HepG2 (cell line): Measurements from ENCODE around the gene CDS1. TPM values are rescaled to one million over a fixed set of nuclear protein-coding genes. Genes with fewer than 3 reads are reported as not detected.

Experiments used
- ATAC-seq: fragments of 200-7000 bp; cut with Tn5 transposase; 3 replicates; pipeline ENCODE4 v1.9.1; 2020; ENCODE audit warnings: mild to moderate bottlenecking, moderate library complexity
- BruUV-seq: library from RNA; stranded (reverse); fragments of 400-500 nt; replicated peaks from 2 replicates; lab custom pipeline; 2021; lab: Mats Ljungman, UMichigan
- CTCF ChIA-PET: fragments of 300-600 bp; formaldehyde crosslinking; extraction: SDS; loops from one replicate; lab custom pipeline; 2021; ENCODE audit warnings: low total read pairs, inconsistent platforms, low intra/inter-chr PET ratio; lab: Yijun Ruan, JAX
- POLR2A ChIA-PET: fragments of 350-600 bp; sonication (Branson Sonifier 250); formaldehyde crosslinking; loops from one replicate; lab custom pipeline; 2020; ENCODE audit warnings: antibody characterized with exemption, inconsistent platforms; lab: Yijun Ruan, JAX
- DNase-seq: peaks from one replicate; pipeline ENCODE4 v3.0.0-alpha.2; 2015; ENCODE audit warnings: low spot score
- FAIRE-seq: peaks from 3 replicates; lab custom pipeline; 2011; peaks lifted over from hg19 to GRCh38; lab: Jason Lieb, UNC
- H2AFZ ChIP-seq: one replicate; pipeline ENCODE4 v1.6.1; 2011; ENCODE audit warnings: low read length, inconsistent platforms
- H3K27ac ChIP-seq: fragments of 300-600 bp; 3 replicates; pipeline ENCODE4 v1.8.0; 2011; ENCODE audit warnings: mixed run types, mild to moderate bottlenecking, mixed read lengths, low read length, inconsistent platforms; ENCODE audit not compliant: insufficient read depth; ENCODE audit errors: extremely low read length
- H3K27me3 ChIP-seq, 2 experiments: fragments of 200-600 bp in 1 of 2; 2 replicates in 1 of 2; 3 replicates in 1 of 2; pipeline versions ENCODE4 v1.6.0 to v1.8.0; 2011; ENCODE audit warnings: low read length in 2 of 2, mild to moderate bottlenecking in 2 of 2, moderate library complexity in 2 of 2, inconsistent platforms in 1 of 2; ENCODE audit not compliant: insufficient read depth in 2 of 2, control insufficient read depth in 1 of 2
- H3K36me3 ChIP-seq, 2 experiments: fragments of 200-600 bp in 1 of 2; replicated peaks in 1 of 2; 2 replicates in 1 of 2; 3 replicates in 1 of 2; pipeline versions ENCODE4 v1.5.1 to v1.8.0; 2011; ENCODE audit warnings: low read length in 2 of 2, inconsistent platforms in 1 of 2; ENCODE audit not compliant: insufficient read depth in 2 of 2, control insufficient read depth in 1 of 2
- H3K4me1 ChIP-seq: 2 replicates; pipeline ENCODE4 v1.5.1; 2012; ENCODE audit warnings: low read length, inconsistent platforms; ENCODE audit not compliant: insufficient read depth
- H3K4me2 ChIP-seq: 2 replicates; pipeline ENCODE4 v1.6.0; 2011; ENCODE audit warnings: low read depth, low read length, inconsistent platforms
- H3K4me3 ChIP-seq, 3 experiments: fragments of 200-600 bp in 1 of 3; sonication (generic), shearing (Covaris generic) in 1 of 3; replicated peaks in 1 of 3; 2 replicates each; pipeline ENCODE4 v1.5.1; 2011 to 2016; ENCODE audit warnings: low read length in 3 of 3, inconsistent platforms in 2 of 3, low read depth in 2 of 3, mild to moderate bottlenecking in 2 of 3, control low read depth in 1 of 3, mixed read lengths in 1 of 3; ENCODE audit not compliant: insufficient read depth in 1 of 3
- H3K79me2 ChIP-seq: one replicate; pipeline ENCODE4 v1.6.1; 2011; ENCODE audit warnings: low read length, inconsistent platforms; ENCODE audit not compliant: insufficient read depth
- H3K9ac ChIP-seq: 2 replicates; pipeline ENCODE4 v1.6.0; 2011; ENCODE audit warnings: mild to moderate bottlenecking, low read depth, low read length, inconsistent platforms; ENCODE audit not compliant: insufficient read depth
- H3K9me3 ChIP-seq: 2 replicates; pipeline ENCODE4 v1.5.1; 2012; ENCODE audit warnings: mild to moderate bottlenecking, low read length
- H4K20me1 ChIP-seq: 2 replicates; pipeline ENCODE4 v1.6.0; 2011; ENCODE audit warnings: inconsistent platforms, mild to moderate bottlenecking, low read length, moderate library complexity; ENCODE audit not compliant: insufficient read depth
- BRCA1 ChIP-seq: sonication (generic); formaldehyde crosslinking; IDR thresholded peaks from 2 replicates; pipeline ENCODE4 v1.4.0; 2020; ENCODE audit warnings: missing genetic modification reagents
- GTF2F1 ChIP-seq: fragments of 150-350 bp; IDR thresholded peaks from 2 replicates; pipeline ENCODE4 v1.6.1; 2014; ENCODE audit warnings: low read length
- KDM2A ChIP-seq: sonication (generic); formaldehyde crosslinking; IDR thresholded peaks from 2 replicates; pipeline ENCODE4 v1.4.0; 2020; ENCODE audit warnings: low read depth, missing genetic modification reagents, borderline replicate concordance
- PHF8 ChIP-seq: sonication (generic); formaldehyde crosslinking; IDR thresholded peaks from 2 replicates; pipeline ENCODE4 v1.5.0; 2020; ENCODE audit warnings: missing genetic modification reagents
- REPIN1 ChIP-seq: sonication (generic); formaldehyde crosslinking; IDR thresholded peaks from 2 replicates; pipeline ENCODE4 v1.8.0; 2022; ENCODE audit warnings: missing genetic modification reagents, low read depth, mild to moderate bottlenecking, borderline replicate concordance
- RNF219 ChIP-seq: sonication (generic); formaldehyde crosslinking; IDR thresholded peaks from 2 replicates; pipeline ENCODE4 v1.5.0; 2020; ENCODE audit warnings: mild to moderate bottlenecking, missing genetic modification reagents
- SRY ChIP-seq: sonication (generic); formaldehyde crosslinking; IDR thresholded peaks from 2 replicates; pipeline ENCODE4 v1.8.0; 2022; ENCODE audit warnings: mild to moderate bottlenecking, missing genetic modification reagents
- ZNF281 ChIP-seq: sonication (generic); formaldehyde crosslinking; IDR thresholded peaks from 2 replicates; pipeline ENCODE4 v1.4.0; 2020; ENCODE audit warnings: missing genetic modification reagents, borderline replicate concordance
- ZNF329 ChIP-seq: sonication (generic); formaldehyde crosslinking; IDR thresholded peaks from 2 replicates; pipeline ENCODE4 v1.9.0; 2021; ENCODE audit warnings: low read depth, mild to moderate bottlenecking, missing genetic modification reagents
- ZNF512 ChIP-seq: sonication (generic); formaldehyde crosslinking; IDR thresholded peaks from 2 replicates; pipeline ENCODE4 v1.4.0; 2020; ENCODE audit warnings: mild to moderate bottlenecking, missing genetic modification reagents
- ZNF644 ChIP-seq: IDR thresholded peaks from 2 replicates; pipeline ENCODE4 v1.6.1; 2016; ENCODE audit warnings: low read depth
- ZNF724P ChIP-seq: sonication (generic); formaldehyde crosslinking; IDR thresholded peaks from 2 replicates; pipeline ENCODE4 v1.8.0; 2022; ENCODE audit warnings: missing genetic modification reagents, borderline replicate concordance
- WGBS: methylation state at CpG from one replicate; pipeline ENCODE4 v1.1.6; 2017; ENCODE audit warnings: low lambda C conversion rate; 5-methylcytosine and 5-hydroxymethylcytosine counted together
- in situ Hi-C: cut with HindIII; loops from 2 replicates; pipeline ENCODE4 v1.10.0; 2017; ENCODE audit warnings: low pct_unique_long_range_greater_than_20kb; ENCODE audit not compliant: extremely low pct_ligation_motif_present
- intact Hi-C: fragments of 100-400 bp; cut with micrococcal nuclease; formaldehyde crosslinking; loops from one replicate; pipeline ENCODE4 v1.10.0; 2022; ENCODE audit not compliant: unreplicated experiment
- polyA plus RNA-seq, 8 experiments: library from polyadenylated mRNA; depleted of rRNA in 3 of 8; stranded (reverse) in 7 of 8; unstranded in 1 of 8; fragments of >200 nt; fragmentation: Illumina TruSeq in 4 of 8; extraction: Trizol in 4 of 8; gene quantifications; 2 replicates each; pipeline versions ENCODE4 v1.2.1 to v1.2.3, GENCODE V29; 2011 to 2016; ENCODE audit warnings: low read depth in 4 of 8, missing spikeins in 1 of 8, mixed read lengths in 1 of 8; ENCODE audit not compliant: insufficient read depth in 1 of 8
- total RNA-seq, 5 experiments: library from RNA; depleted of rRNA; stranded (reverse); fragments of >200 nt; fragmentation: Illumina TruSeq; extraction: Trizol; gene quantifications; 2 replicates each; pipeline ENCODE4 v1.2.3, GENCODE V29; 2016; ENCODE audit warnings: low read depth in 1 of 5

CDS1 gene
- total and polyA plus RNA-seq, 2 of the 13 experiments (the other 11 are each of a cell fraction or from before 2014, with no cell fraction given) = 2.1 to 3.2 TPM

GRCh38 chr4:84606645-84607044 is 23.7 kb downstream of the CDS1 start:
- 96% methylated on average over 1 of the region's 1 CpG for WGBS
- ChIA-PET CTCF (no interaction called here), POLR2A (no interaction called here)
- Histone ChIP-seq H3K27ac (no peak overlapping the region), H2AFZ (no peak overlapping the region), H3K27me3 (no peaks in the 10 kb centered on the region), H3K4me3 (no peak overlapping the region), H3K4me2 (no peak overlapping the region), H3K36me3 (no peaks in the 10 kb centered on the region), H3K79me2 (no peaks in the 10 kb centered on the region)
- no TSS peak for BruUV-seq
- in situ Hi-C loops = no loop called here
- intact Hi-C loops = no loop called here
- no peak for FAIRE-seq
- ATAC-seq = no peak
- TF ChIP-seq RNF219 (no peak), ZNF281 (no peak), BRCA1 (no peak), ZNF329 (no peak), KDM2A (CRISPR knock-in tag) (no peak), SRY (CRISPR knock-in tag) (no peak), PHF8 (no peak), ZNF724P (CRISPR knock-in tag) (no peak), ZNF644 (no peak), REPIN1 (CRISPR knock-in tag) (no peak), GTF2F1 (no peak), ZNF512 (CRISPR knock-in tag) (no peak)
- TF ChIP-seq, all 625 proteins: peak for 0
- Histone ChIP-seq H3K9me3 (no peaks in the 10 kb centered on the region), H3K9ac (no peak overlapping the region), H3K4me1 (no peaks in the 10 kb centered on the region), H4K20me1 (no peaks in the 10 kb centered on the region)
- DNase-seq = no peak
